Nephron progenitor cell (in vitro differentiated cells): Measurements from ENCODE around the gene SLC38A10.

Experiments
- DNase-seq: peaks from one replicate; pipeline ENCODE4 v3.0.0; 2021
- H3K27ac Mint-ChIP-seq: 2 replicates; pipeline ENCODE4 v1.8.0; 2021; ENCODE audit warnings: mild to moderate bottlenecking, moderate library complexity, mixed read lengths
- H3K27me3 Mint-ChIP-seq: 2 replicates; pipeline ENCODE4 v1.8.0; 2021; ENCODE audit warnings: mild to moderate bottlenecking, low read depth, mixed read lengths; ENCODE audit not compliant: poor library complexity
- H3K36me3 Mint-ChIP-seq: 2 replicates; pipeline ENCODE4 v1.8.0; 2021; ENCODE audit warnings: low read depth, mixed read lengths
- H3K4me1 Mint-ChIP-seq: 2 replicates; pipeline ENCODE4 v1.8.0; 2021; ENCODE audit warnings: mixed read lengths
- H3K4me3 Mint-ChIP-seq: 2 replicates; pipeline ENCODE4 v1.8.0; 2021; ENCODE audit warnings: mild to moderate bottlenecking, moderate library complexity, mixed read lengths
- H3K9me3 Mint-ChIP-seq: 2 replicates; pipeline ENCODE4 v1.8.0; 2021; ENCODE audit warnings: mild to moderate bottlenecking, moderate library complexity, mixed read lengths
- CTCF ChIP-seq: fragments of 200-600 bp; sonication (generic); IDR thresholded peaks from 2 replicates; pipeline ENCODE4 v1.5.0; 2021; ENCODE audit warnings: antibody characterized with exemption

The SLC38A10 gene

DNA sequence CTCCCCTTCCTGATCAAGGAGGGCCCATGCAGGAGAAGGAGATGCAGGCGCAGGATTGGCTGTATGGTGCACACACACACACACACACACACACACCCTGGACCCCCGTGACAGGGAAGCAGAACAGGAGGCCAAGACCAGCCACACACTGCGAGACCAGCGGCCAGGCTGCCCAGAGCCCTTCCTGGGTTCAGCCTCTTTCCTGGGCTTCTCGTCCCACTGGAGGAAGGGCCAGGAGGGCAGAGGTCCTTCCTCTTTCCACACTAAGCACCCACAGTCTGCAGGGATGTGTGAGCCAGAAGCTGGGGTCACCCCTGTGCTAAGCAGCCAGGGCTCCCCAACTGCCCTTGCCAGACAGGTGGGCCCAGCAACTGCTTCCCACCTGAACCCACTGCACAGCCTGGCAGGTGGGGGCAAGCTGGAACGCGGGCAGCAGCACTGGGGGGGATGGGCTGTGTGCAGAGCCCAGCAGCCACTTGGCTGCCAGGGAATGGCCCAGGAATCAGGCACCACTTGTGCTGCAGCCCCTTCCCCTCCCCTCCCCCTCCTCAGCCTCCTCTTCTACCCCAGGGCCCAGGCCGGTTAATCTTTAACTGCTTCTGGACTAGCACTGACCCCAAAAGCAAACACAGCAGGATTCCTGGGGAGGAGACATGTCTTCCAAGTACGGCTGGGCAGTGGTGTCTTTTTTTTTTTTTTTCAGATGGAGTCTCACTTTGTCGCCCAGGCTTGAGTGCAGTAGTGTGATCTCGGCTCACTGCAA is 44.6 kb upstream of the SLC38A10 start:
- H3K9me3 Mint-ChIP-seq, result no peaks in the 10 kb centered on the region
- peaks cover 54% of the 10 kb centered on the region for H3K4me1 Mint-ChIP-seq
- H3K27me3 Mint-ChIP-seq, result peaks cover 2% of the 10 kb centered on the region
- TF ChIP-seq CTCF, result no peak
- DNase-seq, result peak; percentile 64
- H3K4me3 Mint-ChIP-seq, result peak overlapping the region; percentile 74
- peaks cover 8% of the 10 kb centered on the region for H3K36me3 Mint-ChIP-seq
- peak overlapping the region; percentile 76 for H3K27ac Mint-ChIP-seq

- DNase-seq, result no peak
- no peaks in the 10 kb centered on the region for H3K27me3 Mint-ChIP-seq
- H3K4me1 Mint-ChIP-seq, result peaks cover 60% of the 10 kb centered on the region
- no peak for TF ChIP-seq CTCF
- peak overlapping the region; percentile 64 for H3K4me3 Mint-ChIP-seq
- peak overlapping the region; percentile 76 for H3K27ac Mint-ChIP-seq
- H3K36me3 Mint-ChIP-seq, result peaks cover 4% of the 10 kb centered on the region
- no peaks in the 10 kb centered on the region for H3K9me3 Mint-ChIP-seq
Measured at GRCh38 chr17:81339191-81339533, 44.1 kb upstream of the SLC38A10 start.

DNA sequence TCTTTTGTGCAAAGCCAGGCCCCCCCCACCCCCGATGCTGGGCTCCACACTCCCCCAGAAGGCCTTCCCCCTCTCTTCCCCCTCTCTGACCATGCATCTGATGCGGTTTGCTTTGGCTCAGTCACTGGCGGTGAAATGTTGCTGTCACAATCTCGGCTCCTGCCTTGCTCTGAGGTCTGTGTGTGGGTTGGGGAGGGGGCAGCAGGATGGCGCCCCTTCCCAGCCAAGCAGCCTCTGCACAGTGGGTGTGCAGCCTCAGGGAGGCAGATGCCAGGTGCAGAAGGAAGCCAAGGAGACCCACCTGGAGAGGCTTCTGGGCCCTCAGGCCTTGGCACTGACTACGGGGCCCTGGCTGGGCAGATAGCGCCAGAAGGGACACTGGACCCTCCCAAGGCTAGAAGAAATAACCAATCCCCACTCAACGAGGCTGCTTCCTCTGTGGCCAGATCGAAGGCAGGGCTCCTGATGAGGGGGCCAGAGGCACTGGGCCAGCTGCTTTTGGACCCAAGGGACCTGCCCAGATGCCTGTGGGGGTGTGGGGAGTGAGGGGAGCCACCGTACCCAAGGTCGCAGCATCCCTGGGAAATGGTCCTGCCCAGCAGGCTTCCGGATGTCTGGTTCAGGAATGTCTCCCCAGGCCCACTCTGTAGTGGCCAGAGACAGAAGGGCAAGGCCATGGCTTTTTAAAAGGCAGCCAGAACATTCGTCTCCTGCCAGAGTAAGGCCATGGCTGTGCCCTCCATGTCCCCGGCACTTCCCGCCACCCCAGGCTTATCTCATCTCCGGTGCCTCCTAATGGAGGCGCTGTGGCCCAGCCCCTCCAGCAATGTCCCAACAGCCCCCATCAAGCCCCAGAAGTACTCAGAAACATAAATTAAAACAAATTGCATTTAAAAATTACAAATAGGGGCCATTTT is 43.4 kb upstream of the SLC38A10 start:
- H3K27ac Mint-ChIP-seq, result peak overlapping the region; percentile 76
- H3K4me1 Mint-ChIP-seq, result peaks cover 64% of the 10 kb centered on the region
- no peak for TF ChIP-seq CTCF
- no peaks in the 10 kb centered on the region for H3K27me3 Mint-ChIP-seq
- no peak for DNase-seq
- peaks cover 4% of the 10 kb centered on the region for H3K36me3 Mint-ChIP-seq
- peak overlapping the region; percentile 64 for H3K4me3 Mint-ChIP-seq
- H3K9me3 Mint-ChIP-seq, result no peaks in the 10 kb centered on the region

- no peaks in the 10 kb centered on the region for H3K9me3 Mint-ChIP-seq
- H3K4me1 Mint-ChIP-seq, result peaks cover 73% of the 10 kb centered on the region
- no peaks in the 10 kb centered on the region for H3K27me3 Mint-ChIP-seq
- H3K27ac Mint-ChIP-seq, result no peak overlapping the region
- DNase-seq, result no peak
- no peak overlapping the region for H3K4me3 Mint-ChIP-seq
- H3K36me3 Mint-ChIP-seq, result peaks cover 3% of the 10 kb centered on the region
- TF ChIP-seq CTCF, result no peak
Measured at GRCh38 chr17:81337476-81337879, 42.4 kb upstream of the SLC38A10 start.

DNA sequence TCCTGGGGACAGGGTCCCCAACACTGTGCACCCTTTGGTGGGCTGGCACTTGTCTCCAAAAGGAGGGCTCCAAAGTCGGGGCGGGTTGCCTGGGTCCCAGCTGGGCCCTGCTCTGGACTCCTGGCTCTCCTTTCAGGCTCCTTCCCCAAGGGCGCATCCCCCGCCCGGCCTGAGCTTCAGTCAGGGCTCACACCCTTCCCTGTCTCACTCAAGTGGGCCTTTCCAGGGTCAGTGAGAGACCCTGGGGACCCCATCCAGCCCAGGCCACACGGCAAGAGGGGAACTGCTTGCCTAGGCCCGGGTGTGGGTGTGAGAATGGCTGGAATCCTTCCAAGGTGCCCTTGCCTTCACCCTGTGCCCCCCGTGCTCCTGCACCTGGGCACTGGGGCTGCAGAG is 41.8 kb upstream of the SLC38A10 start:
- Mint-ChIP-seq H3K27me3 (no peaks in the 10 kb centered on the region), H3K4me1 (peaks cover 74% of the 10 kb centered on the region), H3K36me3 (no peaks in the 10 kb centered on the region), H3K27ac (no peak overlapping the region), H3K9me3 (no peaks in the 10 kb centered on the region), H3K4me3 (no peak overlapping the region)
- no peak for DNase-seq
- TF ChIP-seq CTCF, result no peak
